Left renal pelvis (tissue), 4 donors: ENCODE results near the gene ARHGAP18. TPM values are rescaled to one million over a fixed set of nuclear protein-coding genes. Genes with fewer than 3 reads are reported as not detected.
"Not testable (repeated sequence)": the region's sequence is repeated elsewhere in the genome, so short reads cannot be mapped to it uniquely, and the experiment has no call there.

ENCODE experiments used
- DNase-seq, 4 donors: peaks; one replicate each; pipeline ENCODE4 v3.0.0-alpha.2; 2013; ENCODE audit warnings: low read depth in 4 of 4, low spot score in 3 of 4
- polyA plus RNA-seq, 4 donors: library from polyadenylated mRNA; unstranded; fragments of 120-200 nt; gene quantifications; one replicate each; pipeline ENCODE4 v1.2.1, GENCODE V29; 2013; ENCODE audit not compliant: insufficient read length in 4 of 4

Gene ARHGAP18
- polyA plus RNA-seq, 4 donors = 18.5 to 42.5 (median 38.3) TPM

DNA sequence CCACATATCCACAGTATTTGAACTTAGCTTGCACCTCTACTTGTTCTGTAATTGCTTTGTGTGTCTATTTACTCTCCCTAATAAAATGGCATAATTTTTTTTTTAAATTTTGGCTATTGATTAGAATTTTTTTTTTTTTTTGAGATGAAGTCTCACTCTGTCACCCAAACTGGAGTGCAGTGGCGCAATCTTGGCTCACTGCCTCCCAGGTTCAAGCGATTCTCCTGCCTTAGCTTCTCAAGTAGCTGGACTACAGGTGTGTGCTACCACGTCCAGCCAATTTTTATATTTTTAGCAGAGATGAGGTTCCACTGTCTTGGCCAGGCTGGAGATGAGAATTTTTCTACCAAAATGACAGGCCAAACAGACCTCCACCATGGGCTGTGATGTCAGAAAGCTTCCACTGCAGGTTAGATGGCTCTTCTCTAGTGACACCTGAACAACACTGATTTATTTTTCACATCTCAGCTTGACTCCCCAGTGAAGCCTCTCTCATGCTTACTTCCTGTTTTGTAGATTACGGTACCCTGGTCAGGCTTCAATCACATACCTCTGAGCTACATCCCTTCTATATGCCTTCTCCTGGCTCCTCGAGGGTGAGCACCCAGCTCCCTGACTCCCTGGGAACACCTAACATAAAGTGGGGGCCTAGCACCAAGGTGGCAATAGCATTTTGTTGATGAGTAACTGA lies 112.8 kb downstream of the ARHGAP18 start:
- no peak for DNase-seq

DNA sequence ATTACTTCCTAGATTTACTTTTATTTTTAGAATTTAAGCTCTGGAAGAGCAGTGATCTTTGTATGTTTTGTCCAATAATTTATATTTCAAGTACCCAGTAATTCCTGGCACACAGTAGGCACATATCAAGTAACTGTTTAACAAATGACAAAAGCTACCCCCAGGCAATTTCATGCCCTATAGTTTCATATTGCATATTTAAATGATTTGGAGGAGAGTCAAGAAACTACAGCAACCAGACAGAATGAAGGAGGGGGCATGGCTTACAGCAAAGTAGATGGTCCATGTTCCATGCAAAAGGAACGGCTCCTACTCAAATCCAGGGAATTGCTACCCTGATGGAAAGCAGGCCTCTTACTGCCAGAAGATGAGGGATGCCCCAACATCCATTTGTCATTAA lies 113.5 kb downstream of the ARHGAP18 start:
- DNase-seq = no peak

DNA sequence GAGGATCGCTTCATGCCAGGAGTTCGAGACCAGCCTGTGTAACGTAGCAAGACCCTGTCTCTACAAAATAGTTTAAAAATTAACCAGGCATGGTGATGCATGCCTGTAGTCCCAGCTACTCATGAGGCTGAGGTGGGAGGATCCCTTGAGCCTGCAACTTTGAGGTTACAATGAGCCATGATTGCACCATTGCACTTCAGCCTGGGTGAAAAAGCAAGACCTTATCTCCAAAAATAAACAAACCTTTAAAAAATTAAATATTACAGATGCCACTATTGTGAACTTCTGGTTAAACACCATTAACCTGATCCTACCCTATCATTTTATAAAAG lies 116.8 kb downstream of the ARHGAP18 start:
- DNase-seq = no peak

DNA sequence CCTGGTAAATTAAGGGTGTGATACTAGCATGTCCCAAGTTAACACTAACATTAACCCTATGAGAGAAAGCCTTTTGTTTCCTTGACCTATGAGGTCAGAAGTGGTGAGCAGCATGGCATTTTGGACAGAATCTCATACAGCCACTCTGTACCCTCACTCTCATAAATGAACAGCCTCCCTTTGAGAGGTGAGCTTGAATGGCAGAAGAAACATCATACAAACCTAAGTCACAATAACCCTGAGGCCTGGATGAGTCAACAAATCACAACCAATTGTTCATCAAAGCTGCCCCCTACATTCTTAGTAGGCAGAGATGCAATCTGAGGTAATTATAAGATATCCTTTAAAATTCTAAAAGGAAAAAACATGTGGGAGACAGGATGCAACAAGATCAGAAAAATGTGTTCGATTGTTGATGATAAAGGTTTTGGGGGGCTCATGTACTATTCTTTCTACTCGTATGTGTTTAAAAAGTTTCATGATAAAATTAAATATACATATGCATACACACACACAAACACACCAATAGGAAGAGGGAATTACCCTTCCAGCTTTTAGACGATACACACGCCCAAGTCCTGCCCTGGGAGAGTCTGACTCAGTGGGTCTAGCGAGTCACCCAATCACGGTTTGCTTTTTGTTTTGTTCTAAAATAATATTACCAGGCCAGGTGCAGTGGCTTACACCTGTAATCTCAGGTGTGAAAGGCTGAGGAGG lies 117.3 kb downstream of the ARHGAP18 start:
- DNase-seq = no peak

DNA sequence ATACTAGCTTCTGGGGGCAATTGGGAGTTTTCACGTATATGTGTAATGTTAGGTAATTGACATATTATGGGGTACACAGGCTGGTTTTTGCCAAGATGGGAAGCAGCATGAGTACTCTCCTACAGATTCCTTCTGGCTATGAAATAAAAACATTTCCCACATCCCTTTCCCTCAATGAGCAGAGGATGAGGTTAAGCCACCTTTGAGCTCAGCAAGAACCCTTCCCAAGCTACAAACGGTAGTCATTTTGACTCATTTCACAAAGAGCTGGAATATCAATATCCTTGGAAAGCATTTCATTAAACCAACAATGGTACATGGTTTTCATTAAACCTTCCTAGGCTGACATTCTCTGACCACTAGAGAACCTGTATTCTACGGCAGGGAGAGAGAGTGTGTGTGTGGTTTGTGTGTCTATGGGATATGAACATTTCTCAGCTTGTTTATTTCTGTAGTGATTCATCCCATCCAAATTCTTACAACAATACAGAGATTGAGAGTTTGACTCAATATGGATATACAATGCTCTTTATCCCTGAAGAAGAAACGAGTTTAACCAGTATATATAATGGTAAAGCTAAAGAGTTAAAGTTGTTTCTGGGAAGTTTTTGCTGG lies 119.5 kb downstream of the ARHGAP18 start:
- DNase-seq = no peak

DNA sequence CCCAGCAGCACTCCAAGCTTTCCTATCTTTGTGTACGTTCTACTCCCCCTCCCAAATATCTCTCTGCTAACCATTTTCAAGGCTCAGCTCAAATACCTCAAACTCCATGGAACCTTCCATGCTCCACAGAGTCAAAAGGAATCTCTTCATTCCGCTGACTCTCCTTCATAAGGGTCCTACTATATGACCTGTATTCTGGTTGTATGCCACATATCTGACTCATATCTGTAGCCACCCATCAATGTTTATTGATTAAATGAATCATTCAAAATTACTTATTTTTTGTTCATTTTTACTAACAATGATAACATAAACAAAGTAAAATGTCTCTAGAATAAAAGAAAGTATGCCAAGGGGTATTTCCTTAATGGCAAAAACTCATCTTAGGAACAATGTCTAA lies 123.2 kb downstream of the ARHGAP18 start:
- no peak for DNase-seq

DNA sequence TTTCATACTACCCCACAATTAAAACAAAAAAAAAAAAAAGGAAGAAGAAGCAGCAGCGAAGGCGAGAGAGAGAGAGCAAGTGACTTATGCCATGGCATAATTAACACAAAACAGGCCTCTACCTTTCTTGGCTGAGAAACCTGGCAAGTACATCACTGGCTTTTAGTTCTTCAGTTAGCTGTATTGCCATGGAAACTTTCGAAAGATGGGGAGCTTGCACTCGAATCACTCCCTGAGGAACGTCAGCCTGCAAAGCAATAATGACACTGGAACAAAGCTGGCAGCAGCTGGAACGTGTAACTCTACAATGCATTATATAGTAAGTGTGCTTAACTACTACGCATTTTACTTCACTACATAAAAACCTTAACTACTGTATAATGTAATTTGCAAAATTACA lies 126.1 kb downstream of the ARHGAP18 start:
- DNase-seq = peak in 3 of 4 donors; percentile 36 to 46 (median 42)

DNA sequence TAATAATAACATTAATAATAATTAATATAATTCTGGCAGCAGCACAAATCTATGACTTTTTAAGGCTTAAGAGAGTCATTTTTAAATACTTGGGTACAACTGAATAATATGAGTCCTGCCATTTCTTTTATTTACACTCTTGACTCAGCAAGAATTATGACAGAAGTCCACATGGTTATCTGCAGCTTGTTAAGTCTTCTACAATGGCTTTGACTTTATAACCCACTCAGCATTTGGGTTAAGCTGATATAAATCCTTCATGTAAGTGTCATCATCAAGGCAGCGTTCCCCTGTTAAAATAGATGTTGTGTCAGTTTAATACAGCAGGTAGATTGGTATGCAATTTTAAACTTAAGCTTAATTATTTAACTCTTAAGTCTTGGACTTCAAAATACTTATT lies 131.7 kb downstream of the ARHGAP18 start:
- DNase-seq = no peak

DNA sequence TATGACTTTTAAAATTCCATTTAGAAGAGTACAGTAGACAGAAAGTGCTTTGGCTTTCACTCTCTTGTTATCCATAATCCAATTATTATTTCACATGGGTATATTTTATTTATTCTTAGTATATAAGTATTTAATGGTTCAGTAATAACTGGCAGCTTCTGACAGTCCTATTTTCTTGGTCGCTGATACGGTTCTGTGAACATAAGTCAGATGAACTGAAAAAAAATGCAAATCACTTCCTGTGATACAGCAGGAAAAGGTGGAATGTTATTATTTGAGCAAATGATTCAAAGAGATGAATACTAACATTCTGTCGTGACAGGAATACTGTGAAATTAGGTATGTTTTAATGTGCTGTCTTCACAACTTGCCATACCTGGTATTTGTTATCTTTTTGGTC lies 132.3 kb downstream of the ARHGAP18 start:
- DNase-seq = no peak

DNA sequence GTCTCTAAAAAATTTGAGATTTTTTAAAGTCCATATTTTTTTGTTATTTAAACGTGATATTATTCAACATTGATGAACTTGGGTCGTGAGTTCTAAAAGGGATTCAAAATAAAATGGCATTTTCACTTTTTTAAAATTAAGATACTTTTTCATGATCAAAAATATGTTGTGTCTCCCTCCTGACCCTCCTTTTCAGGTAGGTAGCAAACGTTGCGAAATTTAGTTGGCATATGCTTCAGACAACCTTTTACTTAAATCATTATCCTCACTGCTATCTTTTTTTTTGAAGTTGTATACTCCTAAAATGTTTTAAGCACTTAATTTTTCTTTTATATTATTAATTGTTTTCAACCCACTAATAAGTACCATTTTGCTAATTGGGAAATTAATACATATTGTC lies 133.5 kb downstream of the ARHGAP18 start:
- DNase-seq = no peak

DNA sequence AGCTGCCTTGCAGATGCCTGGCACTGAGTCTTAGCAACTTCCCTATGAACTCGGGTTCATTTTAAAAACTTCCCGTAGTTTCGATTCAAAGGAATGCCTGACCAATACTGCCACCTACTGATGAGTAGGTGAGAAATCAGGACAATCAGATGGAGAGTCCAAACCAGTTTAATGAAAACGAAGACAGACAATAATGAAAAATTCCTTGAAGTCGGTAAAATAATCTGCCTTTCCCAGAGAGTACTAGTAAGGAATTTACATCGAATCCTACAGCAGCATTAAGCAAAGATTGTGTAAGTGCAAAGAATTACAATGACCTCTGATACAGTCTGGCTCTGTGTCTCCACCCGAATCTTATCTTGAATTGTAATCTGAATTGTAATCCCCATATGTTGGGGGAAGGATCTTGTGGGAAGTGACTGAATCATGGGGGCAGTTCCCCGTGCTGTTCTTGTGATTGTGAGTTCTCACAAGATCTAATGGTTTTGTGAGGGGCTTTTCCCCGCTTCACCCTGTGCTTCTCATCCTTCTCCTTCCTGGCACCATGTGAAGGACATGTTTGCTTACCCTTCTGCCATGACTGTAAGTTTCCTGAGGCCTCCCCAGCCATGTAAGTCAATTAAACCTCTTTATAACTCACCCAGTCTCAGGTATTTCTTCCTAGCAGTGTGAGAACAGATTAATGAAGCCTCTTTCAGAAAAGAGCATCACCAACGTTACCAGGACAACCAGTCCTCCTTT lies 134.4 kb downstream of the ARHGAP18 start:
- DNase-seq = peak in 2 of 4 donors; percentile 27 to 29

DNA sequence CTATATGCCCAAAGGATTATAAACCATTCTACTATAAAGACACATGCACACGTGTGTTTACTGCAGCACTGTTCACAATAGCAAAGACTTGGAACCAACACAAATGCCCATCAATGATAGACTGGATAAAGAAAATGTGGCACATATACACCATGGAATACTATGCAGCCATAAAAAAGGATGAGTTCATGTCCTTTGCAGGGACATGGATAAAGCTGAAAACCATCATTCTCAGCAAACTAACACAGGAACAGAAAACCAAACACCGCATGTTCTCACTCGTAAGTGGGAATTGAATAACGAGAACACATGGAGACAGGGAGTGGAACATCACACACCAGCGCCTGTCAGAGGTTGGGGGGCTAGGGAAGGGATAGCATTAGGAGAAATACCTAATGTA lies 135.4 kb downstream of the ARHGAP18 start:
- not testable (repeated sequence) for DNase-seq

DNA sequence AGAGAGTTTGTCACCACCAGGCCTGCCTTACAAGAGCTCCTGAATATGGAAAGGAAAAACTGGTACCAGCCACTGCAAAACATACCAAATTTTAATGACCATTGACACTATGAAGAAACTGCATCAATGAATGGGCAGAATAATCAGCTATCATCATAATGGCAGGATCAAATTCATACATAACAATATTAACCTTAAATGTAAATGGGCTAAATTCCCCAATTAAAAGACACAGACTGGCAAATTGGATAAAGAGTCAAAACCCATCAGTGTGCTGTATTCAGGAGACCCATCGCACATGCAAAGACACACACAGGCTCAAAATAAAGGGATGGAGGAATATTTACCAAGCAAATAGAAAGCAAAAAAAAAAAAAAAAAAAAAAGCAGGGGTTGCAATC lies 139.0 kb downstream of the ARHGAP18 start:
- not testable (repeated sequence) for DNase-seq

DNA sequence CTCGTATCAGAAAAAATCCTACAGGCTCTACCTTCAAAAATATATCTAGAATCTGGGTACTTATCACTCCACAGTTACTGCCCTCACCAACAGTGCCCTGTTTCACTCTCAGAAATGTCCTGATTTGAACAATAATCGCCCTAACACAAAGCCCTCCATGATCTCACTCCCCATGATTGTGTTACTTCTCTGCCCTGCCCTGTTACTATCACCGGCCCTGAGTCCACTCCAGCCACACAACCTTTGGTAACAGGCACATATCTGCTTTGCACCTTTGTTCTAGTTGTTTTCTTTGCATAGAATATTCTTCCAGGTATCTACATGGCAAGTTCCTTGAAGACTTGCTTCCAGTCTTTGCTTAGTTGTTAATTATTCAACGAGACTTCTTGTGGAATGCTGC lies 142.0 kb downstream of the ARHGAP18 start:
- DNase-seq = no peak

DNA sequence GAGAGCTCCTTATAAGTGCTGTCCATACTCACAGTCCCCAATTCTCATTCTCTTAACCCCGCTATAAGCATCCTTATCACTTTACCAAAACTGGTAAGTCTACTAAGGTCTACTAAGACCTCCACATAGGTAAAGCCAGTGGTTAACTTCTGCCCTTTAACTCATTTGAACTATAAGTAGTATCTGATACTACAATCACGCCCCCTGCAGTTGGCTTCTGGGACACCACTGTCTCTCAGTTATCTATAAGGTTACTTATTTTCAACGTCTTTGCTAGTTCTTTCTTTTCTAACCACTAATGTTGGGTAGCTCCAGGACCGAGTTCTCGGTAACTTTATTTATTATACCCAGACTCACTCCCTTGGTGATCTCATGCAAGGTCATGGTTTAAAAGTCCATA lies 142.6 kb downstream of the ARHGAP18 start:
- no peak for DNase-seq

DNA sequence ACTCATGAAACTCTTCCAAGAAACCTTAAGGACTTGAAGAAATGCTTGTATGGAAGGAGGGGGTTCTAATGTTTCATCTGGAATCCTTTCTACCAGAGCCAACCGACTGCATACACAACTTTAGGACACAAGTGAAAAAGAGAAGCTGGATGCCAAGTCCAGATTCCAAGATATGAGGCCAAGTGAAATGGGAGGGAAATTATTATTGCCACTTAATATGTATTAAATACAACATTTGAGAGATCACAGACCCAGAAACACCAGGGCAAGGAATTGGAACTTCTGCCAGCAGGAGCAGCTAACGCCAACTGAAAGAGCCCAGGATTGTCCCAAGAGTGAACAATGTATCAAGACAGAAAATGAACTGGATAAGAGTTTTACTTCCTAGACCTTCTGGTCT lies 144.2 kb downstream of the ARHGAP18 start:
- no peak for DNase-seq

DNA sequence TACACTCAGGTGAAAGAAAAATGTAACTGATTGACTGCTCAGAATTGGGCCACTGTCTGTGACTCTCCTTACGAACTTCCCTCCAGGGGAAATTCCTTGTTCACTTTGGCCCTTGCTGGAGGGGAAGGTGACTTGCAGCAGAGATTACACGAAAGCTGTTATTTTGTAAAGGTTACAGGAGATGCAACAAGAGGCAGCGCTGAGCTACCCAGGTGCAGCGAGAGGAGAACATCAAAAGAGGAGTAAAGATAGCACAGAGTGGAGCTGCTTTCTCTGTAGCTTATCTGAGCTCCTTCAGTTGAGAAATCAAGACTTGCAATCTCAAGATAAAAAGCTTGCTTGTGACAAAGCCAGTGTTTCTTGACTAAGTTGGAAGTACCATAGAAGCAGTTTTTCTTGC lies 144.6 kb downstream of the ARHGAP18 start:
- DNase-seq = no peak

DNA sequence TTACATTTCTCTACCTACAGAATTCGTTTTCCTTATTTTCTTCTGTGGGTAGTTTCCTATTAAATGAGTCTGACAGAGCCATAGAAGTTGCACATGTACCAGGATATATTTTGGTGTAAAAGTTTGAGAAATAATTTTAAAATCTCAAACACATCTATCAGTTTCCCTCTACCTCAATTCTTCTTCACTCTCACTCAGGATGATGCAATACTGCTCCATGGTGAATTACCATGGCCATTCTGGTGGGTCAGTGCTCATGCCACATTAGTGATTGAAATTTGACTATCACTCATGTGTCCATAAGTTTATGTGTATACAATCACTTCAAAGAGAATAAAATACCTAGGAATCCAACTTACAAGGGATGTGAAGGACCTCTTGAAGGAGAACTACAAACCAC lies 151.7 kb downstream of the ARHGAP18 start:
- no peak for DNase-seq

DNA sequence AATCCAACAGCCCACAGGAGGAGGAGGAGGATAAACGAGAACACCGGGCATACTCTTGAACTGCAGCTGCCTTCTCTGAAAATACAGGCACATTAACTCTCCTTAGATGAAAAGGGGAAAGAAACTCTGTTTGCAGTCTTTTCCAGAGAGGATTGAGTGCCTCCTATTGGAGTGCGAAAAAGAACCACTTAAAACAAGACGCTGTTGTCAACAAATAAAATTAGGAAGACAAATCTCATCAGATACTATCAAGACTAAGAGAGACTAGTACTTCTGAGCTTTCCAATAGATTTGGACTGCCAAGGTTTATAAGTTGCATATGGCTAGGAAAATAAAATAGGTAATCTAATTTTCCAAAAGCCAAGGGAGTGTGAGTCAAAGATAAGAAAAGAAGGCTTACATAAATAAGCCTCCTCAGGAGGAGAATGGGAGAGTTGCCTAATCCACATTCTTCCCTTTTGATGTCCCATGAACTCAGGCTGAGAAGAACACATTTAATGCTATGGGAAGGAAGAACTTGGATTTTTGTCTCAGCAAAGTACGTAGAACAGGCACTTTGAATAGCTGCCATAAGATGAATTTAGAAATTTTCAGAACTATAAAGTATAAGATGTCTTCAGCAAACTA lies 154.7 kb downstream of the ARHGAP18 start:
- no peak for DNase-seq

DNA sequence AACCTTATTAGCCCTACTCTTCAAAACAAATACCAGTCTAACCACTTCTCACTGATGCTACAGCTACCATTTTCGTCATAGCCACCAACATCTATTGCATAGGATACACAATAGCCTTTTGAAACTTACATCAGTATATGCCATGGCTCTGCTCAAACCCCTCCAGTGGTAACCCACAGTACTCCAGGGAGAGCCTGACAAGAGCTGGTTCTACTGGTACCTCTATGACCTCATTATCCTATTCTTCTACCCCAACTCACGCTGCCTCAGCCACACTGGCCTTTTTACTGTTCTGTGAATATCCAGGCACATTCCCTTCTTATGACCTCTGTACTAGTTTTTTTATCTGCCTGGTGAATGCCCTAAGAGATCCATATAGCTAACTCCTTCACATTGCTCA lies 157.6 kb downstream of the ARHGAP18 start:
- DNase-seq = no peak

DNA sequence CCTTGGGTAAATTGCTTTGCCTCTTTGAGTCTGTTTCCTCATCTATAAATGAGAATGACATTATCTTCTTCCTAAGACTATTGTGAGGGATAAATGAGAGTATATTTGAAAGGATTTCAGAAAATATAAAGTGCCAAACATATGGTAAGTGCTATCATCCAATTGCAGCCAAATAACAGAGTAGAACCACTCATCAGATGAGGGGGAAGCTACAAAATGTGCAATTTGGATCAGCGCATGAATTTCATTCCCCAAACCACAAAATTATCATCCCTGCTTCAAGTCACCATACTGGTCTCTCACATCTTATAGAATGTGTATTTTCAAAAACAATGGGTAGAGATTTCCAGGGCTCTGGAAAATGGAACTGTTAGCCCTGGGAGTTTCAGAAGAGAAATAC lies 158.5 kb downstream of the ARHGAP18 start:
- no peak for DNase-seq
